Fibroblast of the conjunctiva (primary cell): ENCODE data around the gene UBAC2.

Experiments
- DNase-seq: peaks from one replicate; pipeline ENCODE4 v3.0.0-alpha.2; 2010; ENCODE audit warnings: low read depth

Gene UBAC2

DNA sequence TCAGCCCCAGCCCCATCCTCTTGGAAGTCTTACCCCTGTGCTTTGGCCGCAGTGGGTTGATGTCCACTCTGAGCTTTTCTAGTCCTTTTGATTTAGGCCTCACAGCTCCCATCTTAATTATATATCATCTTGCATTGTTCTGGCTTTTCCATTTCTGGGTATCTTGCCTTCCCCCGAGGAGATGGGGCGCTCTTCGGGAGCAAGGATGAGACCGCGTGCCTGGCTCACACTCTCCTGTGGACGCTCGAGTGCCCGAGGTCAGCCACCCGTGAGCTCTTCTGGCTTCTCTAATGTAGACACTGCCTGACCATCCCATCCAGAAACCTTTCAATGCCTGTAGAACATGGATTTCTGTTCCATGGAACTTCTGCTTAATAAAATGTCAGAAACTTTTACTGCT, 160.0 kb downstream of the UBAC2 start:
- DNase-seq, result no peak

- DNase-seq, result no peak
Observed at GRCh38 chr13:99361197-99361596, 160.5 kb downstream of the UBAC2 start.

GRCh38 chr13:99362362-99362761, 161.7 kb downstream of the UBAC2 start:
- DNase-seq, result no peak

DNA sequence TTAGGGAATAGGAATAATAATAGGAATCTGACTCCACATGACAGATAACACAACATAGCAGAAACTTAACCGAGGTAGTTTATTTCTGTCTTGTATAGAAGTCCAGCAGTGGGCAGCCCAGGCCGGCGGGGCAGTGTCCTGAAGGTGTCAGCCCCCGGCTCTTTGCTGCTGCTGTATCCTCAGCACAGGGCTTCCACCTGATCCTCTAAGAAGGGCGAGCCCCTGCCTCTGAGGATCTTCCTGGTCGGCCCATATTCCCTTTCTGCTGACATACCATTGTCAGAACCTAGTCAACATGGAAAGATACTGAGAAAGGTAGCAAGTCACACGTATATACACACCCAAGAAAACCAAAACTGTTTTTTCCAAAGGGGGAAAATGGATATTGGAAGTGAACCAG, 162.7 kb downstream of the UBAC2 start:
- DNase-seq, result no peak

- no peak for DNase-seq
Observed at GRCh38 chr13:99363949-99364348, 163.3 kb downstream of the UBAC2 start.

DNA sequence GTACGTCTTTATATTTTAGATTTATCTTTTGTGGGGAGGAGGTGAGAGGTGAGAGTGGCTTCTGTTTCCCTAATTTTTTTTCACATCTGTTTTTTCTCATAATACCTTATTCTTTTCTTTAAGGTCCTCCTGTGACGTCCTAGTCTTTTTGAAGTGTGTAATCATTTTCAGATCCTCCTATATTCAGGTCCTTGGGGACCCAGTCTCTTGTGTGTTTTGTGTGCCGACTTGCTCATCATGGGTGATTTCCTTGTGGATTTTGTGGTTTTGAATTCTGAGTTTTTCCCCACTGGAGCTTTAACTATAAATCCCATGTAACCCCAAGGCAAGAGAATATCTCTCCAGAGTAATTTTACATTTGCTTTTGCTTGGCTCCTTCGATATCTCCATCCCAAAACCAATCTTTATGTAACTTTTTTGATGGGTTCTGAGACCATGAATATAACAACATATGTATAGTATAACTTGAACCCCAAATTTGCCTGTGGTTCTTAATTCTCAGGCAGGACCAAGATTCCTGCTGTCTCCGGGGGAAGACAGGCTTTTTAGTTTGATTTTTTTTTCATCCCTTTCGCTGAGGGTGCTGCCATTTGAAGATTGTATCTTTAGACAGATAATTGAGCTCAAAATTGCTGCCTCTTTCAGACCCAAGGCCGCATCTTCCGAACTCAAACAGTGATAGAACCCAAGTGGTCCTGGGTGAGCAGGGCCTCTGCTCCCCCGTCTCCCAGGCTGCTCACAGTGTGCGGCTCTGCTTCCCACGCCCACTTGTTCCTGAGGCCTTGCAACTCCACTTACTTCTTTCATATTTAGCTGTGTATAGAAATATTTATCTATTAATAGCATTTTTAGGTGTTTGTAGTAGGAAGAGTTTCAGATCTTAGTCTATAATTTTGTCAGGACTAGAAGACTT, 165.7 kb downstream of the UBAC2 start:
- no peak for DNase-seq

GRCh38 chr13:99367106-99367616, 166.5 kb downstream of the UBAC2 start:
- DNase-seq, result no peak

DNA sequence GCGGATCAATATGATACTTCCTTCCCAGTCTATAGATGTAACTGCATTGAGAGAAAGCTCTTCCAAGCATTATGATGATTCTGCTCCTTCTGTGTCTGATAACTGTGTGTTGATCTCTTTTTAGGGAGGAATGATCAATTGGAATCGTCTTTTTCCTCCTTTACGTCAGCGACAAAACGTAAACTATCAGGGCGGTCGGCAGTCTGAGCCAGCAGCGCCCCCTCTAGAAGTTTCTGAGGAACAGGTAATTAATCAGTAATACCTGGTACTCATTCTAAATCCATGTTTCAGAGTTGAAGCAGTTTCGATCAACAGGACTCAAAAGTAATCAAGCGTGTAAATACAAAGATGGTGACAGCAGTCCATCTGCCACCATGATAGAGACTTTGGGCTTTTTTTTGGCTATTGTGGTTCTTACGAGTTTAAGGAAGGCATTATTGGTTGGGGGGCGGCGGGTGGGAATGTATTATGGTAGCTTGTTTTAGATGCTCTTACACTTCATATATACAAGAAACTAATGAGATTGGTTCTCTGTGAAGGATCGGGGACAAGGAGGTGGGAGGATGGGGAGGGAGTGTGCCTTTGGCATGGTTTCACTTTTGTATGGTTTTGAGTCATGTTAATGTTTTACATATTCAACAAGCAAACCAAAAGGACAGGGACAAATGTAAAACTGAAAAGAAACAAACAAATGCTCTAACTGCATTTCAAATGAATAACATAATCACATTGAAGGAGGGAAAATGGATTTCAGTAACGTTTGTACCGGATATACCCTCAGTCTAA, 167.2 kb downstream of the UBAC2 start:
- DNase-seq, result no peak

GRCh38 chr13:99370481-99371275, 170.0 kb downstream of the UBAC2 start:
- no peak for DNase-seq

DNA sequence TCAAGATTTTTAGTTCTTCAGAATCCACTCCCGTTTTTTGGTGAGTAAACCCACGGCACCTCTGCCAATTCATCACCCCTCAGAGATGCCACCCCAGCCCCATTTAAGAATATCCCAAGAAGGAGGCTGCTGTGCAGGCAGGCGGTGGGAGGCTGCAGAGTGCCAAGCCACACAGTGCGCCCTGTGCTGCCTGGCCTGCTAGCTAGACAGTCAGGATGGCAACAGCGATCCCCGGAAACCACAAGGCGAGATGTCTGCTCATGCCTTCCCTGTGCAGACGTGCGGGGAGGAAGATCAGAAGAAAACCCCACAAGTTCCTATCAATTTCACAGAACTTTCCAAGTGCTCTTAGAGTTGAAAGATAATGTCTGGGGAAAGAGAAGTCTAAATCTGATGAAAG, 171.3 kb downstream of the UBAC2 start:
- no peak for DNase-seq

DNA sequence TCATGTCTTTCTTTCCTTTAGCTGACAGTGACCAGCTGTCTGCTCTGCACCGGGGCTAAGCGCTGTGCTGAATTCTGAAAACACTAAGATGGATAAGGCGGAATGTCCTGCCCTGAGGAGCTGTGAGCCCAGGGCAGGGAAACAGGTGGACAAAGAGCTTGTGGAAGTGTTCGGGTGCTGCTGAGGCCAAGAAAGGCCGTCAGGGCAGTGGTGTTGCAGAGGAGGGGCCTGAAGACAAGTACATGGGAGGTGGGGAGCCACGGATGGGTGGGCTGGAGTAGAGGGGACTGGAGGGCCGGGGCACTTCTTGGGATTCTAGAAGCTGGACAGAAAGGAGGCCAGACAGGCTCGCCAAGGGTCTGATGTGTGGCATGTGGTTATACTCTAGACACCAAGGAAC, 172.8 kb downstream of the UBAC2 start:
- DNase-seq, result no peak

DNA sequence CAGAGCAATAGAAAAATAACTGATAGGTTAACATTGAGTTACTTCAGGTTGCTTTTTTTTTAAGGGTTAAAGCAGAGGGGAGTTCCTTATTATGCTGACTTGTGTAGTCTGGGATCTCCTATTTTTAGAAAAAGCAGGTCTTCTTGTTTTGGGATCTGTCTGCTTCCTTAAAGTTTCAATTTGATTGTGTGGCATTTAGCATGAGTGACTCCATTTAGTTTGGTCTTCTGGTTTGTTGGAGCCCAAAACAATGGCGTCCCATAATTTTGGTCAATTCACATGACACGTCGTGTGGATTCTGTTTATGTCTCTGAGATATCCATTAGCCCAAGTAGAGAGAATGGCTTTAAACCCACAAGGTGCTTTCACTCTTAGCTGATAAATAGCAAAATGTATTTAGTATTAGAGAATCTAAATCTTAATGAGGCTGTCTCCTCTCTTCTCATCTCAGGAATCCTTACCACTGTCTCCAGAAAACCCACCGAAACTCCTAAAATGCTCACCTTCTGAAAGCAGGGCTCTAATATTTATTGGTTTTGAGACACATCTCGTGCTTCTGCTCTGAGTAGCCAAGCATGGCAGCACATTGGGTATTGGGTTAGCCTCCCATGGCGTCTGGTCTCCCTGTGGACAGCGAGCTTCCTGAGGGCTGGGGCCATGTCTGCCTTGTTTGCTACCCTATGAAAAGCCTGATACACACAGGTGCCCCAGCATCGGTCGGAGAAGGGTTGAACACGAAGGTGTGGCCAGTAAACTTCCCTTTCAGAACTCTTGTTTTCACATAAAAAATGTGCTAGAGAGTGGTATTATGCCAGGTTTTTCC, 173.7 kb downstream of the UBAC2 start:
- no peak for DNase-seq

DNA sequence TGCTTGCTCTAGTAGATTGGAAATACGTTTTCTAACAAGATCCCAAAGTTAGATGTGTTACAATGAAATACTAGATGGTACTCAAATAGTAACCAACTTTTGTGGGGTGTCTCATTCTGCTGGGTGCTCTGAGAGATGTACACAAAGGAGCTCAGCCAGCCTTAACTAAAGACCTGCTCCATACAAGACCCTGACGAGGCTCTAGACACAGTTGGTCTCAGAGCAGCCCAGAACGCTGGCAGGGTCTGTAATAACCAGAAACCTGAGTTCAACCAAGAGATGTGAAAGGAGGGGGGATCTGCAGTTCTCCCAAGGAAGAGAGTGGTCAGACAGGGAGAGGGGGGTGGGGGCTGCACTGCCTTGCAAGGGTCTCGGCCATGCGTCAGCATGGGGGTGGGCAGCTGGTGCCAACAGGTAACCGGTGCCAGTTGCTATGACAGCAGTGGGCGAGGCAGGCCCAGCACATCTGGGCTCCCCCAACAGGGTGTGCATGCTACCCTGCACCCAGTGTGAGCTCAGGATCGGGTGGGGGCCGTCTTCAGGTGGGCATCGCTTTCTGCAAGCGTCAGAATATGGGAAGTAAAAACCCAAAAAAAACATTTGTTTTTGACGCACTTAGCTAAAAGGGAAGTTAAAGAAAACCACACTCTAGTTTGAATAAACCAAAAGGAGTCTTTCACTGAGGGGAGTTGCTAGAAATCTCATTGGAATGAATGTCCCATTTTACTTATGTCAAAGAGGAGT, 174.5 kb downstream of the UBAC2 start:
- DNase-seq, result no peak

DNA sequence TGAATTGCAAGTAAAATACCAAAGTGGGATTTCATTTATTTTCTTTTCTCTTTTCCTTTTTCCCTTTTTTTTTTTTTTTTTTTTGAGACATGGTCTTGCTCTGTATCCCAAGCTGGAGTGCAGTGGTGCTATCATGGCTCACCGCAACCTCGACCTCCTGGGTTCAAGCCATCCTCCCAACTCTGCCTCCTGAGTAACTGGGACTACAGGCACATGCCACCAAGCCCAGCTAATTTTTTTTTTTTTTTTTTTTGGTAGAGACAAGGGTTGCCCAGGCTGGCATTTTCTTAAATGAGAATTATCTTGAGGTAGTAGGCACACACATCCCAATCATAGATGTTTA, 175.1 kb downstream of the UBAC2 start:
- DNase-seq, result no peak

- DNase-seq, result no peak
Observed at GRCh38 chr13:99376132-99376531, 175.5 kb downstream of the UBAC2 start.

- no peak for DNase-seq
Observed at GRCh38 chr13:99376924-99377323, 176.3 kb downstream of the UBAC2 start.

GRCh38 chr13:99377641-99378040, 177.0 kb downstream of the UBAC2 start:
- no peak for DNase-seq

GRCh38 chr13:99378985-99379733, 178.5 kb downstream of the UBAC2 start:
- no peak for DNase-seq

- no peak for DNase-seq
Observed at GRCh38 chr13:99379856-99380801, 179.5 kb downstream of the UBAC2 start.
